ENCODE data around the gene PRRC1. TPM values are rescaled to one million over a fixed set of nuclear protein-coding genes. Genes with fewer than 3 reads are reported as not detected.

The PRRC1 gene
- total and polyA plus RNA-seq, 4 donors: 19.6 to 44.1 (median 25.6) TPM

DNA sequence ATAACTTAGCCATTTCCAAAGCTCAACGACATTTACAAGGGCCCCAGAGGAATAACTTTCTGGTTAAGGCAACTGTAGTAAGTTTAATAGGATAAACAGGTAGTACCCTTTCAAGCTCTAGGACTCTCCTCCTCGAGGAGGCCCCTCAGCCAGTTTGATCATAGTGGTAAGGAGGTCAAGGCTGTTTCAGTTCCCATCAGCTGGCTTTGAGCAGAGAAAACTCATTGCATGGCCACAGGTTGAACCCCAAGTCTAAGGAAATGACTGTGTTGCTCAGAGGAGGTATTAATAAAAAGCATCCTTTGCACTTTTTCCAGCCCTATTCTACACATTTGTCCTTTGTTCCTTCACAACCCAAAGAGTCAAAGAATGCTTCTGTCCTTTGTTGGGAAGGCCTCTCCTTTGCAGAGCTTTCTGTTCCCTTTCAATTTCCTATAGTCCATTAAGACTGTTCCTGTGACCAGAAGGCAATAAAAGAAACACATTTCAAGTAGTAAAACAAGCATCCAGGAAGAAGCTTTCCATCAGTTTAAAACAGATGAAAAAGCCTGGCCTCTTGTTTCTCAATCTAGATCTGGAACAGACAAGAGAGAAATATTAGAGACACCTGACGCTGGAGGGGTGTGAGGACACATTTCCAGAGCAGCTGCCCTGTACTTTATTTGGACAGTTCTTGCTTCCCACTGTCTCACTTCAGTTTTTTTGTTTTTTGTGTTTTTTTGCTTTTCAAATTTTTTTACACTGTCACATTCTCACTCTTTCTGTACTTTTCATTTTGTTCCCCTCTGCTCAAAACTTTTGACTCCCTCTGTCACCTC is 54.1 kb downstream of the PRRC1 start:
- Histone ChIP-seq H3K4me3 (ENCODE audit: low read depth in 1 of 3, low read length in 3 of 3) (no peak overlapping the region), H3K4me1 (ENCODE audit: control insufficient read depth in 4 of 4, insufficient read depth in 4 of 4, low read length in 3 of 4) (no peaks in the 10 kb centered on the region), H3K27me3 (ENCODE audit: control insufficient read depth in 4 of 4, insufficient read depth in 4 of 4, low read length in 3 of 4) (no peaks in the 10 kb centered on the region), H3K9me3 (ENCODE audit: control insufficient read depth in 4 of 4, low read length in 3 of 4) (peaks cover 0 to 6% (median 0%) of the 10 kb centered on the region in 4 donors), H3K36me3 (ENCODE audit: control insufficient read depth in 4 of 4, insufficient read depth in 3 of 4, low read depth in 1 of 4, low read length in 3 of 4) (no peaks in the 10 kb centered on the region), H3K9ac (ENCODE audit: low read depth in 1 of 2, low read length in 2 of 2) (no peak overlapping the region), H3K27ac (ENCODE audit: low read depth in 1 of 2, low read length in 2 of 2) (no peak overlapping the region)
- 64% methylated on average over 3 of the region's 3 CpGs for WGBS
- TF ChIP-seq SP1 (IDR thresholded peaks at IDR 0.05) (no peak), REST (IDR thresholded peaks at IDR 0.05) (no peak)
- no peak for DNase-seq (ENCODE audit: low spot score)

- Histone ChIP-seq H3K9me3 (ENCODE audit: control insufficient read depth in 4 of 4, low read length in 3 of 4) (peaks cover 0 to 6% (median 0%) of the 10 kb centered on the region in 4 donors), H3K27me3 (ENCODE audit: control insufficient read depth in 4 of 4, insufficient read depth in 4 of 4, low read length in 3 of 4) (no peaks in the 10 kb centered on the region), H3K4me1 (ENCODE audit: control insufficient read depth in 4 of 4, insufficient read depth in 4 of 4, low read length in 3 of 4) (no peaks in the 10 kb centered on the region), H3K36me3 (ENCODE audit: control insufficient read depth in 4 of 4, insufficient read depth in 3 of 4, low read depth in 1 of 4, low read length in 3 of 4) (no peaks in the 10 kb centered on the region), H3K27ac (ENCODE audit: low read depth in 1 of 2, low read length in 2 of 2) (no peak overlapping the region), H3K4me3 (ENCODE audit: low read depth in 1 of 3, low read length in 3 of 3) (no peak overlapping the region), H3K9ac (ENCODE audit: low read depth in 1 of 2, low read length in 2 of 2) (no peak overlapping the region)
- 75% methylated on average over 2 of the region's 2 CpGs for WGBS
- TF ChIP-seq, protein P1, sequence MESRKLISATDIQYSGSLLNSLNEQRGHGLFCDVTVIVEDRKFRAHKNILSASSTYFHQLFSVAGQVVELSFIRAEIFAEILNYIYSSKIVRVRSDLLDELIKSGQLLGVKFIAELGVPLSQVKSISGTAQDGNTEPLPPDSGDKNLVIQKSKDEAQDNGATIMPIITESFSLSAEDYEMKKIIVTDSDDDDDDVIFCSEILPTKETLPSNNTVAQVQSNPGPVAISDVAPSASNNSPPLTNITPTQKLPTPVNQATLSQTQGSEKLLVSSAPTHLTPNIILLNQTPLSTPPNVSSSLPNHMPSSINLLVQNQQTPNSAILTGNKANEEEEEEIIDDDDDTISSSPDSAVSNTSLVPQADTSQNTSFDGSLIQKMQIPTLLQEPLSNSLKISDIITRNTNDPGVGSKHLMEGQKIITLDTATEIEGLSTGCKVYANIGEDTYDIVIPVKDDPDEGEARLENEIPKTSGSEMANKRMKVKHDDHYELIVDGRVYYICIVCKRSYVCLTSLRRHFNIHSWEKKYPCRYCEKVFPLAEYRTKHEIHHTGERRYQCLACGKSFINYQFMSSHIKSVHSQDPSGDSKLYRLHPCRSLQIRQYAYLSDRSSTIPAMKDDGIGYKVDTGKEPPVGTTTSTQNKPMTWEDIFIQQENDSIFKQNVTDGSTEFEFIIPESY (IDR thresholded peaks at IDR 0.05): no peak
- TF ChIP-seq FOXA1 (IDR thresholded peaks at IDR 0.05) (no peak), NR2F2 (IDR thresholded peaks at IDR 0.05) (no peak), EGR1 (IDR thresholded peaks at IDR 0.05; ENCODE audit: low read depth in 2 of 2) (no peak), RAD21 (IDR thresholded peaks at IDR 0.05) (peak in 1 of 2 donors; percentile 9), HNF4A (conservative IDR thresholded peaks at IDR 0.05) (no peak), YY1 (IDR thresholded peaks at IDR 0.05) (no peak), REST (IDR thresholded peaks at IDR 0.05) (no peak), GABPA (IDR thresholded peaks at IDR 0.05 in 1 of 2, conservative IDR thresholded peaks at IDR 0.05 in 1 of 2) (no peak)
- DNase-seq (ENCODE audit: low spot score): no peak
Observed at GRCh38 chr5:127572930-127573329, 55.5 kb downstream of the PRRC1 start.

All from liver (tissue), 9 donors.